Neural cell (in vitro differentiated cells): ENCODE results near the gene LSM4.

Experiments
- EZH2 ChIP-seq: fragments of 200-600, 300-800 bp; shearing (Covaris generic), sonication (generic); IDR thresholded peaks from 2 replicates; pipeline ENCODE4 v1.6.1; 2014; ENCODE audit warnings: antibody characterized with exemption, low read length, borderline replicate concordance, mild to moderate bottlenecking; ENCODE audit not compliant: insufficient read depth, poor library complexity, severe bottlenecking
- POLR2AphosphoS5 ChIP-seq: IDR thresholded peaks from 2 replicates; pipeline ENCODE4 v1.6.1; 2012
- TAF1 ChIP-seq: IDR thresholded peaks from 2 replicates; pipeline ENCODE4 v1.6.1; 2012; ENCODE audit warnings: low read depth
- TF ChIP-seq, protein P1 (sequence below): fragments of 450-650 bp; IDR thresholded peaks from 2 replicates; pipeline ENCODE4 v1.5.1; 2014; ENCODE audit warnings: antibody characterized with exemption, mild to moderate bottlenecking, moderate library complexity; ENCODE audit not compliant: poor library complexity, severe bottlenecking

DNA sequence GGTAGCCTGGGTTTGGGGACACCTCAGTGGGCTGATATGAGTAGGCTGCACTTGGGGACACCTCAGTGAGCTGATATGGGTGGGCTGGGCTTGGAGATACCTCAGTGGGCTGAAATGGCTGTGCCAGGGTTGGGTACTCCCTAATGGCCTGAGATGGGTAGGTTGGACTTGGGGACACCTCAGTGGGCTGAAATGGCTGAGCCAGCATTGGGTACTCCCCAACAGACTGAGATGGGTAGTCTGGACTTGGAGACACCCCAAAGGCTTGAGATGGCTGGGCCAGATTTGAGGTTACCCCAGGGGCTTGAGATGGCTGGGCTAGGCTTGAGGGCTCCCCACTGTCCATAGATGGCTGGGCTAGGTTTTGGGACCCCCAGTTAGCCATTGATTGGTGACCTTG, 60.7 kb downstream of the LSM4 start:
- TF ChIP-seq TAF1 = no peak
- TF ChIP-seq, protein P1, sequence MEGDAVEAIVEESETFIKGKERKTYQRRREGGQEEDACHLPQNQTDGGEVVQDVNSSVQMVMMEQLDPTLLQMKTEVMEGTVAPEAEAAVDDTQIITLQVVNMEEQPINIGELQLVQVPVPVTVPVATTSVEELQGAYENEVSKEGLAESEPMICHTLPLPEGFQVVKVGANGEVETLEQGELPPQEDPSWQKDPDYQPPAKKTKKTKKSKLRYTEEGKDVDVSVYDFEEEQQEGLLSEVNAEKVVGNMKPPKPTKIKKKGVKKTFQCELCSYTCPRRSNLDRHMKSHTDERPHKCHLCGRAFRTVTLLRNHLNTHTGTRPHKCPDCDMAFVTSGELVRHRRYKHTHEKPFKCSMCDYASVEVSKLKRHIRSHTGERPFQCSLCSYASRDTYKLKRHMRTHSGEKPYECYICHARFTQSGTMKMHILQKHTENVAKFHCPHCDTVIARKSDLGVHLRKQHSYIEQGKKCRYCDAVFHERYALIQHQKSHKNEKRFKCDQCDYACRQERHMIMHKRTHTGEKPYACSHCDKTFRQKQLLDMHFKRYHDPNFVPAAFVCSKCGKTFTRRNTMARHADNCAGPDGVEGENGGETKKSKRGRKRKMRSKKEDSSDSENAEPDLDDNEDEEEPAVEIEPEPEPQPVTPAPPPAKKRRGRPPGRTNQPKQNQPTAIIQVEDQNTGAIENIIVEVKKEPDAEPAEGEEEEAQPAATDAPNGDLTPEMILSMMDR = no peak
- TF ChIP-seq POLR2AphosphoS5 = no peak
- no peak for TF ChIP-seq EZH2
